HL-60 (cell line): Measurements from ENCODE around the gene EPS15.

Source experiments
- DNase-seq, 2 experiments: peaks; one replicate each; pipeline ENCODE4 v3.0.0-alpha.2; 2010 to 2020; ENCODE audit warnings: low read depth in 1 of 2, low spot score in 1 of 2
- H3K27ac ChIP-seq: fragments of 250-450 bp; sonication (Bioruptor Pico); replicated peaks from 2 replicates; pipeline ENCODE4 v1.5.1; 2020; ENCODE audit warnings: mild to moderate bottlenecking, moderate library complexity
- H3K27me3 ChIP-seq: fragments of 250-450 bp; sonication (Bioruptor Pico); 2 replicates; pipeline ENCODE4 v1.5.1; 2021; ENCODE audit warnings: mild to moderate bottlenecking, moderate library complexity; ENCODE audit not compliant: insufficient read depth, poor library complexity, severe bottlenecking
- H3K4me3 ChIP-seq: replicated peaks from 2 replicates; pipeline ENCODE4 v1.5.1; 2011; ENCODE audit warnings: mild to moderate bottlenecking, control low read depth, low read length; ENCODE audit not compliant: insufficient read depth
- CTCF ChIP-seq: IDR thresholded peaks from one replicate; pipeline ENCODE4 v1.5.1; 2011; ENCODE audit warnings: low read length, control low read depth, inconsistent platforms; ENCODE audit not compliant: insufficient read depth
- GABPA ChIP-seq: IDR thresholded peaks from 2 replicates; pipeline ENCODE4 v1.6.1; 2012; ENCODE audit warnings: low read depth
- POLR2AphosphoS5 ChIP-seq: IDR thresholded peaks from 2 replicates; pipeline ENCODE4 v1.6.1; 2012; ENCODE audit warnings: low read depth
- REST ChIP-seq: IDR thresholded peaks from 2 replicates; pipeline ENCODE4 v1.6.1; 2012; ENCODE audit warnings: low read depth; ENCODE audit not compliant: insufficient replicate concordance
- SPI1 ChIP-seq: IDR thresholded peaks from 2 replicates; pipeline ENCODE4 v1.6.1; 2012; ENCODE audit warnings: low read depth, mild to moderate bottlenecking, borderline replicate concordance

The EPS15 gene

GRCh38 chr1:51443555-51443954, 75.5 kb downstream of the EPS15 start:
- Histone ChIP-seq H3K27ac (no peak overlapping the region), H3K4me3 (no peak overlapping the region), H3K27me3 (no peaks in the 10 kb centered on the region)
- no peak for DNase-seq
- TF ChIP-seq CTCF (no peak), GABPA (no peak), POLR2AphosphoS5 (no peak), SPI1 (no peak), REST (no peak)

GRCh38 chr1:51442616-51443015, 76.5 kb downstream of the EPS15 start:
- no peak for DNase-seq

GRCh38 chr1:51442198-51442597, 76.9 kb downstream of the EPS15 start:
- Histone ChIP-seq H3K27me3 (no peaks in the 10 kb centered on the region), H3K4me3 (no peak overlapping the region), H3K27ac (no peak overlapping the region)
- TF ChIP-seq SPI1 (no peak), CTCF (no peak), POLR2AphosphoS5 (no peak), REST (no peak), GABPA (no peak)
- no peak for DNase-seq

More at GRCh38 chr1:51442616-51443015, 76.5 kb downstream of the EPS15 start:
- TF ChIP-seq POLR2AphosphoS5 = no peak
- Histone ChIP-seq H3K4me3 (no peak overlapping the region), H3K27ac (no peak overlapping the region), H3K27me3 (no peaks in the 10 kb centered on the region)

GRCh38 chr1:51439895-51440294, 79.2 kb downstream of the EPS15 start:
- DNase-seq = no peak
- Histone ChIP-seq H3K27ac (no peak overlapping the region), H3K4me3 (no peak overlapping the region), H3K27me3 (no peaks in the 10 kb centered on the region)
- no peak for TF ChIP-seq CTCF
- no peak for TF ChIP-seq POLR2AphosphoS5
- TF ChIP-seq SPI1 = no peak
- no peak for TF ChIP-seq GABPA
